SK-N-SH (cell line): ENCODE results near the gene SF3B6. TPM values are rescaled to one million over a fixed set of nuclear protein-coding genes. Genes with fewer than 3 reads are reported as not detected.
A peak's percentile ranks its signal among the peaks of the same experiment; 100 is the strongest.
"Not testable (repeated sequence)": the region's sequence is repeated elsewhere in the genome, so short reads cannot be mapped to it uniquely, and the experiment has no call there.

Experiments
- CTCF ChIA-PET: fragments of 300-600, 350-600 bp; formaldehyde crosslinking; extraction: SDS; loops from one replicate; lab custom pipeline; 2021; lab: Yijun Ruan, JAX
- POLR2A ChIA-PET: fragments of 350-600 bp; sonication (Branson Sonifier 250); formaldehyde crosslinking; extraction: SDS; loops from one replicate; lab custom pipeline; 2020; ENCODE audit warnings: antibody characterized with exemption, inconsistent platforms; lab: Yijun Ruan, JAX
- DNase-seq: peaks from one replicate; pipeline ENCODE4 v3.0.0; 2012
- H2AFZ ChIP-seq: fragments of 200-600 bp; sonication (generic); 2 replicates; pipeline ENCODE4 v1.8.1; 2016; ENCODE audit warnings: antibody characterized with exemption, mild to moderate bottlenecking, low read depth
- H3F3A ChIP-seq: fragments of 200-600 bp; sonication (generic); replicated peaks from 2 replicates; pipeline ENCODE3; 2016; ENCODE audit warnings: antibody characterized with exemption, mild to moderate bottlenecking; ENCODE audit not compliant: insufficient read depth
- H3K27ac ChIP-seq, 2 experiments: fragments of 200-500 bp in 1 of 2; fragments of 200-600 bp in 1 of 2; sonication (Bioruptor generic) in 1 of 2; sonication (generic), shearing (Covaris generic) in 1 of 2; 2 replicates each; pipeline versions ENCODE4 v1.5.1 to v1.6.1; 2014 to 2016; ENCODE audit warnings: low read depth in 2 of 2, inconsistent platforms in 1 of 2, low read length in 1 of 2, mild to moderate bottlenecking in 1 of 2, mixed read lengths in 1 of 2
- H3K27me3 ChIP-seq: fragments of 200-600 bp; sonication (generic), shearing (Covaris generic); 2 replicates; pipeline ENCODE4 v1.6.1; 2016; ENCODE audit warnings: mixed run types; ENCODE audit not compliant: insufficient read depth
- H3K36me3 ChIP-seq, 2 experiments: fragments of 200-500 bp in 1 of 2; fragments of 200-600 bp in 1 of 2; sonication (Bioruptor generic) in 1 of 2; sonication (generic) in 1 of 2; replicated peaks in 1 of 2; 2 replicates each; pipeline versions ENCODE3 to v1.5.1; 2014 to 2016; ENCODE audit warnings: low read length in 1 of 2, mild to moderate bottlenecking in 1 of 2; ENCODE audit not compliant: insufficient read depth in 2 of 2, control insufficient read depth in 1 of 2
- H3K4me1 ChIP-seq, 2 experiments: fragments of 200-500 bp in 1 of 2; fragments of 200-600 bp in 1 of 2; sonication (Bioruptor generic) in 1 of 2; sonication (generic), shearing (Covaris generic) in 1 of 2; 2 replicates each; pipeline versions ENCODE4 v1.5.1 to v1.6.1; 2014 to 2016; ENCODE audit warnings: low read depth in 1 of 2, low read length in 1 of 2, mixed run types in 1 of 2; ENCODE audit not compliant: insufficient read depth in 2 of 2, control insufficient read depth in 1 of 2
- H3K4me2 ChIP-seq: fragments of 200-600 bp; sonication (generic), shearing (Covaris generic); 2 replicates; pipeline ENCODE4 v1.6.1; 2017; ENCODE audit warnings: mixed run types
- H3K4me3 ChIP-seq, 2 experiments: fragments of 200-500 bp in 1 of 2; fragments of 200-600 bp in 1 of 2; sonication (Bioruptor generic) in 1 of 2; sonication (generic), shearing (Covaris generic) in 1 of 2; 2 replicates each; pipeline versions ENCODE4 v1.5.1 to v1.8.1; 2014 to 2016; ENCODE audit warnings: low read depth in 2 of 2, inconsistent platforms in 1 of 2, low read length in 1 of 2, mild to moderate bottlenecking in 1 of 2, mixed read lengths in 1 of 2, moderate library complexity in 1 of 2
- H3K79me2 ChIP-seq: fragments of 200-600 bp; sonication (generic); 2 replicates; pipeline ENCODE4 v1.8.1; 2017; ENCODE audit warnings: mild to moderate bottlenecking; ENCODE audit not compliant: insufficient read depth
- H3K9ac ChIP-seq: fragments of 200-600 bp; sonication (generic); 2 replicates; pipeline ENCODE4 v1.6.1; 2017; ENCODE audit warnings: mixed run types
- H3K9me2 ChIP-seq: fragments of 200-600 bp; sonication (generic); 2 replicates; pipeline ENCODE4 v1.6.1; 2017; ENCODE audit warnings: mixed run types
- H3K9me3 ChIP-seq: fragments of 200-600 bp; sonication (generic); 2 replicates; pipeline ENCODE4 v1.6.1; 2017; ENCODE audit warnings: mixed run types, mild to moderate bottlenecking, moderate library complexity
- H4K20me1 ChIP-seq: fragments of 200-600 bp; sonication (generic); 2 replicates; pipeline ENCODE4 v1.6.1; 2017; ENCODE audit warnings: mild to moderate bottlenecking, mixed run types; ENCODE audit not compliant: insufficient read depth
- CHD2 ChIP-seq: fragments of 150-350 bp; IDR thresholded peaks from 2 replicates; pipeline ENCODE4 v1.6.1; 2018; ENCODE audit warnings: low read length; ENCODE audit not compliant: partially characterized antibody
- ELF1 ChIP-seq: IDR thresholded peaks from 2 replicates; pipeline ENCODE4 v1.4.0; 2012
- FOSL2 ChIP-seq: IDR thresholded peaks from 2 replicates; pipeline ENCODE4 v1.4.0; 2012; ENCODE audit warnings: low read depth, mild to moderate bottlenecking, moderate library complexity, borderline replicate concordance
- FOXJ3 ChIP-seq: sonication (generic); formaldehyde crosslinking; IDR thresholded peaks from 2 replicates; pipeline ENCODE4 v1.5.1; 2020; ENCODE audit warnings: mild to moderate bottlenecking, missing genetic modification reagents
- GABPA ChIP-seq: IDR thresholded peaks from 2 replicates; pipeline ENCODE4 v1.4.0; 2012; ENCODE audit warnings: low read depth, mild to moderate bottlenecking
- GATA2 ChIP-seq: sonication (generic); formaldehyde crosslinking; IDR thresholded peaks from 2 replicates; pipeline ENCODE4 v1.5.0; 2020; ENCODE audit warnings: mild to moderate bottlenecking, missing genetic modification reagents
- MEF2A ChIP-seq: IDR thresholded peaks from 2 replicates; pipeline ENCODE4 v1.4.0; 2012; ENCODE audit warnings: low read depth, borderline replicate concordance
- MXI1 ChIP-seq: IDR thresholded peaks from 2 replicates; pipeline ENCODE4 v1.6.1; 2012; ENCODE audit warnings: mild to moderate bottlenecking, low read depth, low read length, improper control_type of control experiment
- NFIC ChIP-seq: IDR thresholded peaks from 2 replicates; pipeline ENCODE4 v1.4.0; 2012; ENCODE audit warnings: borderline replicate concordance
- RAD21 ChIP-seq: IDR thresholded peaks from 2 replicates; pipeline ENCODE4 v1.6.1; 2012; ENCODE audit warnings: mild to moderate bottlenecking, low read length
- TAF1 ChIP-seq: IDR thresholded peaks from 2 replicates; pipeline ENCODE4 v1.6.1; 2012; ENCODE audit warnings: low read depth, mild to moderate bottlenecking, low read length, moderate library complexity, borderline replicate concordance
- TEAD4 ChIP-seq: IDR thresholded peaks from 2 replicates; pipeline ENCODE4 v1.4.0; 2012; ENCODE audit warnings: mild to moderate bottlenecking, borderline replicate concordance; ENCODE audit not compliant: insufficient read depth
- ZBTB33 ChIP-seq: IDR thresholded peaks from 2 replicates; pipeline ENCODE4 v1.4.0; 2012; ENCODE audit warnings: low read depth, borderline replicate concordance
- WGBS: methylation state at CpG from one replicate; pipeline ENCODE4 v1.1.6; 2017; ENCODE audit warnings: low lambda C conversion rate; 5-methylcytosine and 5-hydroxymethylcytosine counted together
- polyA plus RNA-seq, 3 experiments: library from polyadenylated mRNA; depleted of rRNA; stranded (reverse); fragments of >200 nt; gene quantifications; 2 replicates each; pipeline ENCODE4 v1.2.3, GENCODE V29; 2012
- TF ChIP-seq, protein P1 (sequence below): IDR thresholded peaks from 2 replicates; pipeline ENCODE4 v1.4.0; 2012; ENCODE audit warnings: low read depth

SF3B6 gene
- polyA plus RNA-seq, 1 of the 3 experiments (the other 2 are of a cell fraction): 275 TPM

GRCh38 chr2:24045511-24046508 is 30.3 kb downstream of the SF3B6 start:
- ChIA-PET CTCF (no interaction called here), POLR2A (interaction anchor here (1.7 kb wide), 1 partner anchor 31 kb away, joined by 16 read pairs; the partner anchor contains the start of gene SF3B6)
- Histone ChIP-seq H3K27me3 (no peaks in the 10 kb centered on the region), H3F3A (peaks cover 15% of the 10 kb centered on the region), H2AFZ (peak overlapping the region; percentile 87; the same call in 1 of the 2 replicates), H3K4me1 (peaks cover 3 to 15% of the 10 kb centered on the region in 2 experiments; a peak in 2 of 4 replicates), H3K4me3 (peak overlapping the region; percentile 75 to 89), H3K9me2 (no peaks in the 10 kb centered on the region), H3K4me2 (peak overlapping the region; percentile 71), H3K9ac (peak overlapping the region; percentile 75; the same call in 1 of the 2 replicates), H3K9me3 (no peaks in the 10 kb centered on the region), H3K27ac (peak overlapping the region in 1 of 2 experiments; percentile 1; a peak in 1 of 4 replicates), H3K36me3 (no peaks in the 10 kb centered on the region), H3K79me2 (peaks cover 59% of the 10 kb centered on the region), H4K20me1 (no peaks in the 10 kb centered on the region)
- no peak for TF ChIP-seq TAF1
- TF ChIP-seq CHD2: no peak
- TF ChIP-seq FOXJ3: no peak
- no peak for TF ChIP-seq GATA2
- TF ChIP-seq ZBTB33: no peak
- no peak for TF ChIP-seq TEAD4
- no peak for TF ChIP-seq MEF2A
- TF ChIP-seq GABPA: no peak
- TF ChIP-seq, protein P1, sequence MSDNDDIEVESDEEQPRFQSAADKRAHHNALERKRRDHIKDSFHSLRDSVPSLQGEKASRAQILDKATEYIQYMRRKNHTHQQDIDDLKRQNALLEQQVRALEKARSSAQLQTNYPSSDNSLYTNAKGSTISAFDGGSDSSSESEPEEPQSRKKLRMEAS: no peak
- no peak for TF ChIP-seq RAD21
- no peak for TF ChIP-seq NFIC
- no peak for TF ChIP-seq FOSL2
- TF ChIP-seq ELF1: no peak
- no peak for TF ChIP-seq MXI1
- 74% methylated on average over 11 of the region's 11 CpGs for WGBS
- DNase-seq: no peak

DNA sequence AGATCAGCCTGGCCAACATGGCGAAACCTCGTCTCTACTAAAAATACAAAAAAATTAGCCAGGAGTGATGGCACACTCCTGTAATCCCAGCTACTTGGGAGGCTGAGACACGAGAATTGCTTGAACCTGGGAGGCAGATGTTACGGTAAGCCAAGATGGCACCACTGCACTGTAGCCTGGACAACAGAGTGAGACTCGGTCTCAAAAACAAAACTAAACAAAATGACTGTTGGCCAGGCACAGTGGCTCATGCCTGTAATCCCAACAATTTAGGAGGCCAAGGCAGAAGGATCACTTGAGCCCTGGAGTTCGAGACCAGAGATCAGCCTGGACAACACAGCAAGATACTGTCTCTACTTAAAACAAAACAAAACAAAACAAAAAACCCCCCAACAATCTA is 33.0 kb downstream of the SF3B6 start:
- H3K4me1 ChIP-seq, H3K27me3 ChIP-seq, POLR2A ChIA-PET, H4K20me1 ChIP-seq, H3K4me2 ChIP-seq, DNase-seq, H3F3A ChIP-seq, H3K9me2 ChIP-seq, H3K9ac ChIP-seq, H2AFZ ChIP-seq, H3K27ac ChIP-seq, H3K9me3 ChIP-seq, H3K4me3 ChIP-seq: not testable (repeated sequence)
- Histone ChIP-seq H3K36me3 (peaks cover 3 to 14% of the 10 kb centered on the region in 2 experiments), H3K79me2 (peaks cover 65% of the 10 kb centered on the region)
- CTCF ChIA-PET: interaction anchor here (0.9 kb wide), 1 partner anchor 18 kb away, joined by 3 read pairs; no protein-coding TSS in a partner anchor
- 95% methylated on average over 6 of the region's 6 CpGs for WGBS
